PFSK-1 (cell line): ENCODE measurements around the gene TRRAP.

Experiments
- FOXP2 ChIP-seq: optimal IDR thresholded peaks from 2 replicates; pipeline ENCODE3; 2011; ENCODE audit warnings: borderline replicate concordance, control low read depth, inconsistent platforms; ENCODE audit not compliant: insufficient read depth; ENCODE audit errors: extremely low read length, extremely low read depth
- POLR2AphosphoS5 ChIP-seq: IDR thresholded peaks from 2 replicates; pipeline ENCODE4 v1.6.1; 2012; ENCODE audit warnings: low read depth, mild to moderate bottlenecking, control low read depth, low read length, moderate library complexity
- SIN3A ChIP-seq: IDR thresholded peaks from 2 replicates; pipeline ENCODE4 v1.6.1; 2012; ENCODE audit warnings: mild to moderate bottlenecking, low read length, moderate library complexity, borderline replicate concordance; ENCODE audit not compliant: insufficient read depth
- TAF1 ChIP-seq: IDR thresholded peaks from 2 replicates; pipeline ENCODE4 v1.6.1; 2012; ENCODE audit warnings: low read length, control low read depth, borderline replicate concordance; ENCODE audit not compliant: insufficient read depth
- TF ChIP-seq, protein P1 (sequence below), 2 experiments: IDR thresholded peaks; 2 replicates each; pipeline versions ENCODE4 v1.6.1 to v1.8.0; 2011 to 2012; ENCODE audit warnings: low read depth in 2 of 2, low read length in 2 of 2, control low read depth in 1 of 2, inconsistent platforms in 1 of 2, mild to moderate bottlenecking in 1 of 2, moderate library complexity in 1 of 2; ENCODE audit not compliant: insufficient read depth in 1 of 2

The TRRAP gene

DNA sequence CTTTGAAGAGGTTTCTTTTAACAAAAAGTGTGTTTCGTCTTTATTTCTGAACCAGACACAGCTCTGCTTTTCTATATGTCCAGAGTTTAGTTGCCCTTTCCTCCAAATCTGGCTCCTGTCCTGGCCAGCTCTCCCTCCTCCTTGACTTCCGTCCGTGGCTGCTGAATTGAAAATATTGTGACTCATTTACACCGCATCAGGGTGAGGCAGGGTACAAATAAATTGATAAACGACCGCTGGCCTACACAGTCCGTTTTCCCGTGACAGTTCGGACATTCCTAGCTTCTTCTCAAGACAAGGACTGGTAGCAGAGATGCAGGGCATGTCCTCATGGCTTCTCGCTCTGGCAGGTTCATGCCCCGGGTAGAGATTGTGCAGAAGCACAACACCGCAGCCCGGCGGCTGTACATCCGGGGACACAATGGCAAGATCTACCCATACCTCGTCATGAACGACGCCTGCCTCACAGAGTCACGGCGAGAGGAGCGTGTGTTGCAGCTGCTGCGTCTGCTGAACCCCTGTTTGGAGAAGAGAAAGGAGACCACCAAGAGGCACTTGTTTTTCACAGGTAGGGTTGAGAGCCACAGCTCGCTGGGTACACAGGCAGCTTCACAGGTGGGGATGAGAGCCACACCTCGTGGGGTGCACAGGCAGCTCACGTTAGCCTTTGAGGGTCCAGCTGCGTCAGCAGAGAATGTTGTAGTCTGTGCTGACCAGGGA, 126.6 kb downstream of the TRRAP start:
- no peak for TF ChIP-seq TAF1
- TF ChIP-seq SIN3A, result no peak
- no peak for TF ChIP-seq FOXP2
- no peak for TF ChIP-seq POLR2AphosphoS5
- TF ChIP-seq, protein P1, sequence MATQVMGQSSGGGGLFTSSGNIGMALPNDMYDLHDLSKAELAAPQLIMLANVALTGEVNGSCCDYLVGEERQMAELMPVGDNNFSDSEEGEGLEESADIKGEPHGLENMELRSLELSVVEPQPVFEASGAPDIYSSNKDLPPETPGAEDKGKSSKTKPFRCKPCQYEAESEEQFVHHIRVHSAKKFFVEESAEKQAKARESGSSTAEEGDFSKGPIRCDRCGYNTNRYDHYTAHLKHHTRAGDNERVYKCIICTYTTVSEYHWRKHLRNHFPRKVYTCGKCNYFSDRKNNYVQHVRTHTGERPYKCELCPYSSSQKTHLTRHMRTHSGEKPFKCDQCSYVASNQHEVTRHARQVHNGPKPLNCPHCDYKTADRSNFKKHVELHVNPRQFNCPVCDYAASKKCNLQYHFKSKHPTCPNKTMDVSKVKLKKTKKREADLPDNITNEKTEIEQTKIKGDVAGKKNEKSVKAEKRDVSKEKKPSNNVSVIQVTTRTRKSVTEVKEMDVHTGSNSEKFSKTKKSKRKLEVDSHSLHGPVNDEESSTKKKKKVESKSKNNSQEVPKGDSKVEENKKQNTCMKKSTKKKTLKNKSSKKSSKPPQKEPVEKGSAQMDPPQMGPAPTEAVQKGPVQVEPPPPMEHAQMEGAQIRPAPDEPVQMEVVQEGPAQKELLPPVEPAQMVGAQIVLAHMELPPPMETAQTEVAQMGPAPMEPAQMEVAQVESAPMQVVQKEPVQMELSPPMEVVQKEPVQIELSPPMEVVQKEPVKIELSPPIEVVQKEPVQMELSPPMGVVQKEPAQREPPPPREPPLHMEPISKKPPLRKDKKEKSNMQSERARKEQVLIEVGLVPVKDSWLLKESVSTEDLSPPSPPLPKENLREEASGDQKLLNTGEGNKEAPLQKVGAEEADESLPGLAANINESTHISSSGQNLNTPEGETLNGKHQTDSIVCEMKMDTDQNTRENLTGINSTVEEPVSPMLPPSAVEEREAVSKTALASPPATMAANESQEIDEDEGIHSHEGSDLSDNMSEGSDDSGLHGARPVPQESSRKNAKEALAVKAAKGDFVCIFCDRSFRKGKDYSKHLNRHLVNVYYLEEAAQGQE (IDR thresholded peaks at IDR 0.05; ENCODE audit: insufficient read depth in 1 of 2, low read depth in 2 of 2, low read length in 2 of 2), result no peak

GRCh38 chr7:99005776-99006175, 127.4 kb downstream of the TRRAP start:
- TF ChIP-seq, protein P1 (IDR thresholded peaks at IDR 0.05; ENCODE audit: insufficient read depth in 1 of 2, low read depth in 2 of 2, low read length in 2 of 2), result no peak
- TF ChIP-seq SIN3A, result no peak
- TF ChIP-seq POLR2AphosphoS5, result no peak
- TF ChIP-seq FOXP2, result no peak
- TF ChIP-seq TAF1, result no peak

DNA sequence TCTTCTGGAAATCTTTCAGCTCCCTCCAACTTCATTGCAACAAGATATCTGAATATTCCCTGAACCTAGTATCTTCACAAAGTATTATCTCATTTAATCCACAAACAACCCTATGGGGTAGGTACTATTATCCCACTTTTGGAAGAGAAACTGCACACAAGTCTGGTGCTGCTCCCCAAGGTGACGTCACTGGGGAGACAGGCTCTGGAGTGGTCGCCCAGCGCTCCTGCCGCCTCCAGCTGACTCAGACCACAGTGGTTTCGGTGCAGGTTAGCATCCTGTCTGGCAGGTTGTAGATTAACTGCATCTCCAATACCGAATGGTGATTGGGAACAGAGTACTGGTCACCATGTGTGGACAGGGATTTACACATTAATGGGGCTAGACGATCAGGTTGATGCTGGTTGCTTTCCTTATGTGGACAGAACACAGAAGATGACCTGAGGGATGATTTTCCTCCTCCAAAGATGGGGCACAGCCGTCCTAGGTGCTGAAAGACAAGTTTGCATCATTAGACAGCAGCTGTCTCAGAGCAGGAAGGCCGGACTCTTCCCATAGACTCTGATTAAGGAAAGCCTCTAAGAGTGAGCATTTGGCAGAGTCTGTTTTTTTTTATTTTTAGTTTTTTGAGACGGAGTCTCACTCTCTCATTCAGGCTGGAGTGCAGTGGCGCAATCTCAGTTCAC, 128.6 kb downstream of the TRRAP start:
- TF ChIP-seq FOXP2 (no peak), POLR2AphosphoS5 (no peak), SIN3A (no peak), TAF1 (no peak)
- TF ChIP-seq, protein P1 (IDR thresholded peaks at IDR 0.05; ENCODE audit: insufficient read depth in 1 of 2, low read depth in 2 of 2, low read length in 2 of 2), result no peak

- TF ChIP-seq FOXP2 (no peak), SIN3A (no peak), TAF1 (no peak), POLR2AphosphoS5 (no peak)
- TF ChIP-seq, protein P1 (IDR thresholded peaks at IDR 0.05; ENCODE audit: insufficient read depth in 1 of 2, low read depth in 2 of 2, low read length in 2 of 2), result no peak
Measured at GRCh38 chr7:99008181-99008631, 129.9 kb downstream of the TRRAP start.

- TF ChIP-seq, protein P1 (IDR thresholded peaks at IDR 0.05; ENCODE audit: insufficient read depth in 1 of 2, low read depth in 2 of 2, low read length in 2 of 2), result no peak
- TF ChIP-seq FOXP2 (no peak), SIN3A (no peak), TAF1 (no peak), POLR2AphosphoS5 (no peak)
Measured at GRCh38 chr7:99008921-99009530, 130.7 kb downstream of the TRRAP start.
